Esophagus squamous epithelium (tissue), 4 donors: ENCODE results near the gene SNED1.

Experiments used
- CTCF ChIP-seq, 6 experiments: fragments of 450-650 bp in 4 of 6; fragments of 200-600 bp in 2 of 6; sonication (generic) in 2 of 6; IDR thresholded peaks; one replicate each; pipeline ENCODE4 v1.5.1; 2016 to 2019; ENCODE audit warnings: antibody characterized with exemption in 6 of 6, mild to moderate bottlenecking in 4 of 6, moderate library complexity in 4 of 6
- POLR2A ChIP-seq, 4 donors: fragments of 450-650 bp; IDR thresholded peaks; one replicate each; pipeline ENCODE4 v1.6.1; 2017; ENCODE audit warnings: antibody characterized with exemption in 4 of 4, mild to moderate bottlenecking in 4 of 4, moderate library complexity in 3 of 4

- TF ChIP-seq CTCF (IDR thresholded peaks at IDR 0.05) (no peak), POLR2A (IDR thresholded peaks at IDR 0.05) (no peak)
These were observed 82.8 kb downstream of the SNED1 start for GRCh38 chr2:241081190-241081642.
